Measurements from ENCODE around the gene RAB11FIP5.
"Not testable (repeated sequence)": the region's sequence is repeated elsewhere in the genome, so short reads cannot be mapped to it uniquely, and the experiment has no call there.

The RAB11FIP5 gene

DNA sequence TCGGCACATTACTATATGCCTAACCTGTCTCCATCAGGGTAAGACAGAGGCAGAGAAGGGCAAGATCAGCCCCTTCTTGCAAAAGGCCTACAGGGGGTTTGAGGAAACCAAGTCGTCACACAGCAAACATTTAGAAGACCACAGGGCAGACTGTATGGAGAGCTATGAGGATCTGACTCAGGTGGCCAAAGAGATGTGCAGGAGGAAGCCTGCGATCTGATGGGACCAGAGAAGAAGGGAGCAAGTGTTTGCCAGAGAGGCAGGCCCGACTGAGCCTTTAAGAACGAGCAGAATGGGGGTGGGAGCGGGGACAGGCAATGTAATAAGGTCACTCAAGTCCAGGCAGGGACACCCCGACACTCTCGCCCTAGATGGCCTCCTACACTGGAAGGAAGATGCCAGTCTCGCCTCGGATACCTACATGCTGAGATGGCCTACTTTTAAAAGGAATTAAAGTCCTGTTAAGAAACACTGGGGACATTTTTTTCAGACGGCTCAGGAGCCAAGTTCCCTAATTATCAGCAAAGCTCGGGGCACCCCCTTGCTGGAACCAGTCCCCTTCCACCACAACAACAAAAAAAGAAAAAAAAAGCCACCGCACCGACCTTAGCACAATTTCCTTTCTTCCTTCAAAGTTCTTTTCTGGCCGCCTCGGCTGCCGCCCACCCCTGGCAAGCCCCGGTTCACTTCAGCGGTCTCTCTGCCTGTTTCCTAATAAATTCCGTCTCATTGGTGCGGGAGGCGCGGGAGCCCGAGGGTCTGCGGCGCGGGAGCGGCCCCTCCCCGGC, 42.7 kb downstream of the RAB11FIP5 start:
- no peak for DNase-seq

DNA sequence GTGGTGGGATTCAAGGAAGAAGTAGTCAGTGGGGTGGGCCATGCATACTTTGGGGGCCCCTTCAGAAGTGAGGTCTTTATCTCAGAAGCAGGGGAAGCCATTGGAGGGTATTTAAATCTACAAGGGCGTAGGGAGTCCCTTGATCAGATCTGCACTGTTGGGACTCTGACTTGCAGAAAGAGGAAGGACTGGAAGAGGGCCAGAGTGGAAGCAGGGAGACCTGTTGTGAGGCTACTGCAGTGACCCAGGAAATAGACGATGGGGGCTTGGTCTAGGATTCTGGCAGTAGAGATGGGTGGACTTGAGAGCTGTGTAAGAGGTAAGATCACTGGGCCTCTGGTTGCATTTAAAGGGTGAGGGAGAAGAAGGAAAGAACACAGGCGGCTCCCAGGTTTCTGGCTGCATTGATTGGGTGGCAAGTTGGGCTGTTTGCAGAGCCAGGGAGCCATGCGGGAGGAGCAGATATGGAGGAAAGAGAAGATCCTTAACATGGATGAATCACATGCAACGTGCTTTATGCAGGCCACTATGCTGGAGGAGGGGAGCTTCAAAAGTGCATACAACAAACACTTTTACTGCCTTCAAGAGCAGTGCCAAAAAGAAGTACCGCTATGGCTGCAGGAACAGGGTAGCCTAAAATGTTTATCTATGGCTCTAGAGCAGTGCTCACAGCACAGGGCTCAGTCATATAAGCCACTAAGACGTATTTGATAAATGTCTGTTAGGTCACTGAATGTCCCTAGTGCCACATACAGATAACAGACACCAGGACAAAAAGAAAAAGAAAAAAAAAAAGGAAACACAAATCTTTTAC, 43.5 kb downstream of the RAB11FIP5 start:
- no peak for DNase-seq

DNA sequence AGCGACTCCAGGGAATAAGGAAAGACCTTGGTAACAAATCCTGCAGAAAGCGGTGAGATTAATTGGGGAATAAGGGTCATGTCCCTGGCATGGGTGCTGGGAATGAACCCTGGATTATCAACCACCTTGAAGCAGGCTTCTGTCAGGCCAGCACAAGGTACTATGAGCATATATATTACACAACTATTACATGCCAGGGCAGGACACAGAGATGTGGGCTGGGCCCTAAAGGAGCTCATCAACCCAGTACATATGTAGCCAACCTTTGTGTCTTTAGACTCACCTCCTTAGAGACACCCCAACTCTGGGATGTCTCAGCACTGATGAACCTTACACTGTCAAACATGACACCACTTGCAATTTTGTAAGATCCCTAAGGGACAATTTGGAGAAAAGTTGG, 44.6 kb downstream of the RAB11FIP5 start:
- no peak for DNase-seq

DNA sequence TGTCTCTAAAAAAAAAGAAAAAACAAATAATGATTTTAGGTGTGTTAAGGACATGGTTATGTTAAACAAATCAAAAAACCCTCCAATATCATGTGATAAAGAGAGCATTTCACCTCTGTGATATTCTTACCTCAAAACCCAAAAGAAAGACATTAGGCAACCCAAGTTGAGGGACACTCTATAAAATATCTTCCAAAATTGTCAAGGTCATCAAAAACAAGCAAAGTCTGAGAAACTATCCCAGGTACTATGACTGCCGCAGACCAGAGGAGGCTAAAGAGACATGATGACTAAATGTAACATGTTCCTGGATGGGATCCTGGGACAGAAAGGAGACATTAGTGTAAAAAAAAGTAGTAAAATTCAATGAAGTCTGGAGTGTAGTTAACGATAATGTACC, 45.7 kb downstream of the RAB11FIP5 start:
- no peak for DNase-seq

DNA sequence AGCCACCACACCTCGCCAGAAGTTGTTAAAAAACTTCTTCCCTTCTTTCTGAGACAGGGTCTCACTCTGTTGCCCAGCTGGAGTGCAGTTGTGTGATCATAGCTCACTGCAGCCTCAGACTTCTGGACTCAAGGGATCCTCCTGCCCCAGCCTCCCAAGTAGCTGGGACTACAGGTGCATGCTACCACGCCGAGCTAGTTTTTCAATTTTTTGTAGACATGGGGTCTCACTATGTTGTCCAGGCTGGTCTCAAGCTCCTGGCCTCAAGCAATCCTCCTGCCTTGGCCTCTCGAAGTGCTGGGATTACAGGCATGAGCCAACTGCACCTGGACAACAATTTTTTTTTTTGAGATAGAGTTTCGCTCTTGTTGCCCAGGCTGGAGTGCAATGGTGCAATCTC, 47.7 kb downstream of the RAB11FIP5 start:
- DNase-seq: not testable (repeated sequence)

DNA sequence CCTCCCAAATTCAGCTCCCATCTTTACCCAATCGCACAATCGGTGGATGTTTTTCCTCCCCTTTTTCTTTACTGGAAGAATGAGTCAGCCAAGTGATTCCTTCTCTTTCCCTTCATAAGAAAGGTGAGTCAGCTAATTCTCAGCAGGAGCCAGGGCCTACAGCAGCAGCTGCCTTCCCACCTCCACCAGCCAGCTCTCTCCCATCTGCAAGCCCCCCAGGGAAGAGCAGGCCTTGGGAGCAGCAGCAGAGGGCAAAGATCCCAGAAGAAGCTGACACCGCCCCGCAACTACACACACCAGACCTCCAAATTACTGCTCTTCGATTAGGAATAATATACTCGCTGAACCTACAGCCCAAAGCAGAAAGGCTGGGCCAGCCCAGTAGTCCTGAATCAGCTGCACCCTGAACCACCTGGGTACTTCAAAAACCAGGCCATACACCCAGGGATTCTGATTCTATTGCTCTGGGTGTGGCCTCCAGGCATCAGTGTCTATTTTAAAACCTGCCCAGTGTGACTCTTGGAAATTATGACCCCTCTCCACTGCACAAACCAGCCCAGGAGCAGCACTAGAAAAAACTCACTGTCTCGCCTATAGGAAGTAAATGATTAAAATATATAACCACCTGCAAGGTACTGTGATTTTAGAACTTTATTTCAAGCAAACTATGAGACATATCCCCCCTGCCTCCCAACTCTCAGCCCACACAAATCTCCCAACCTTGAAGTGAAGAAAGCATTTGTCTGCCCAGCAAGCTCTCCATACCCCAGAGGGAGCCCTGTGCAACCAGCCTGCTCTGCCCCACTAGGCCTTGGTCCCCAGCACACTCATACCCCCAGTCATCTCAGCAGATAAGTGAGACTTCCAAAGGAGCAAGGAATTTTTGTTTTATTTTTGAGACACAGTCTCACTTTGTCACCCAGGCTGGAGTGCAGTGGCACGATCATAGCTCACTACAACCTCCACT, 48.6 kb downstream of the RAB11FIP5 start:
- DNase-seq: no peak

DNA sequence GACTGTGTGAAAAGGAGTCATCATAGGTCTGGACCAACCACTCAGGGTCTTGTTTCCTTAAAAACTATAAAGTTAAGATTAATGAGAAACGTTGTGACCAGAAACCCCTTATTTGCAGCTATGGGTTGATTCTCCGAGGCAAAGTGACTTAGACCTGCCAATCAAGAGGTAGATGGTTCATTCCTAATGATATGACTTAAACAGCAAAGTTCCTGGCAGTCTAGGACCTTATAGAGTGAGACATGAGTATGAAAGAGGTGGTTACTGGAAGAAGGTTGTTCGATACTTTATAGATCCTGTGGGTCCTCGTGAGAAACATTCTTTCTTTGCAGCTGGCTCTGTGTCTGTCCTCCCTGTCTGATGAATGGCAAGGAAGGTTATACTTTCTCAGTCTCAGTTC, 49.3 kb downstream of the RAB11FIP5 start:
- no peak for DNase-seq

DNA sequence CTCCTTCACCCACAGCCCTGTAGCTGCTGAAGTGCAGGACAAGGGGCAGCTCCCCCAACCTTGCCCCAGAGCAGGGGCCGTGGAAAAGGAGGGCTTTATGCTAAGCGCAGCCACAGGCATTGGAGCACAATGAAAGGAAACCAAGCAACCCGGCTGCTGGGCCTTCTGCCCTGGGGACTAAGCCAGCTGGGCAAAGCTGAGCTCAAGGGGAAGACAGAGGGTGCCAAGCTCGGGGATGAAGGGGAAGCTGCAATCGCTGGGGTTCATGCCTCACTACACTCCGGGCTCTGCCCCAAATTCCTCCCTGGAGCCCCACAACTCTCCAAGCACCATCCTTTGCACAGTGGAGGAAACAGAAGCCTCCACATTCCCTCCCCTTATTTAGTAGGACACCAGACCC, 53.6 kb downstream of the RAB11FIP5 start:
- no peak for DNase-seq

DNA sequence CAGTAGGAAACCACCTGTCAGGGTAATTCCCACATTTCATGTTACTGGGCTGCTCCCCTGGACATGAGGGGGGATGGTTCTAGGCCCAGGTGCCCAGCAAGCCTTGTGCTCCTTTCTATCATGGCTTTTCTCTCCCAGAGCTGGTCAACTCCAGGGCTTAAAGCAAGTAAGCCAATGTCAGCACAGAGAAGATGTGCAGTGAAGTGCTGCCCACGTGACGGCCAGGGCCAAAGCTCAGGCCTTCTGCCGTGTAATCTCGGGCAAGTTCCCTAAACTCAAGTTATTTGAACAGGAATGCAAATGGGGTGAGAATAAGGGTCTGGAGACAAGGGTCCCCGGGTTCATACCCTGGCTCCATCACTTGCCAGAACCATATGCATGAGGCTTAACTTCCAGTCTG, 57.8 kb downstream of the RAB11FIP5 start:
- DNase-seq: no peak

DNA sequence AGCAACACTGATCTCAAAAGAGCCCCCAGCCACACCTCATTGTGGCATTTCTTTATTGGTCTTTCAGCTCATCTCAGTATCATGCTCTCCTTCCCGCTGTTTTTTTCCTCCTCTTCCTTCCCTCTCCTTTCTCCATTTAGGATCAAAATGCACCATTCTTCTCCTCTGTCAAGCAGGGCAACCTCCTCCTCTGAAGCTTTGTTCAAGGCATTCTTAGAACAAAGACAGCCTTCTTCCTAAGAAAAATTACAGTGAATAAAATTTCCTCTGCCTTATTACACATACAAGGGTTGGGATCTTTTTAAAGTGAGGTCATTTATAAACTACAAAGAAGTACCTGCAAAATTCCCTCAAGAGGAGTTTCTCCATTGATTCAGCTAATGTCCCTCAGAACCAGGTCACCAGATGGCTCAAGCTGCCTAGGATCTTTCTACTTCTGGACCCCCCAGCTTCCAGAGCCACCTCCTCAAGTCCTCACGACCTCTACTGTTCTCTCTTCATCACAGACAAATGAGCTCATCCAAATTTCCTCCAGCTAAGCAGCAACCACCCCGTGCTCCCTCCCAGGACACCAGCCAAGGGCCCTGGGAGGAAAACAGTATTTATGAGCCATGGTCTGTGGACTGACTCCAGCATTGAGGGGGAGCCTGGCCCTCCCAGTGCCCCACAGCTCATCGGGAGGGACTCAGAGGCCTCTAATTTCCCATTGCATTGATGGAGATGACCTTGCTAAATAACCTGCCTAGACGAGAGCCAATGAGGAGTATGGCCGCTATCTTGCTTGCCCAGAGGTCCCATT, 59.2 kb downstream of the RAB11FIP5 start:
- DNase-seq: no peak

DNA sequence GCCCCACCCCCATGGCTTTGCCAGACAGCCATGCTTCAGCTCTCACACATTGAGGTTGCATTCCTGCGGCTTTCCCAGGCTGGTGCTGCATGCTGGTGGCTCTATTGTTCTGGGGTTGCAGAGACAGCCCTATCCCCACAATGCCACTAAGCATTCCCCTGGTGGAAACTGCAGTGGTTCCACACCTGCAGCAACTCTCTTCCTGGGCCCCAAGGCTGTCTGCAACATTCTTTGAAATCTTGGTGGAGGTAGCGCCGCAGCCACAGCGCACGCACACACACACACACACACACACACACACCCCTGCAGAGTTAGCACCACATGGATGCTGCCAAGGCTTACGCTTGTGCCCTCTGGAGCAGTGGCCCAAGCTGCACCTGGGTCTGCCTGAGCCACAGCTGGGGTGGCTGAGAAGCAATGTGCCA, 62.6 kb downstream of the RAB11FIP5 start:
- no peak for DNase-seq

DNA sequence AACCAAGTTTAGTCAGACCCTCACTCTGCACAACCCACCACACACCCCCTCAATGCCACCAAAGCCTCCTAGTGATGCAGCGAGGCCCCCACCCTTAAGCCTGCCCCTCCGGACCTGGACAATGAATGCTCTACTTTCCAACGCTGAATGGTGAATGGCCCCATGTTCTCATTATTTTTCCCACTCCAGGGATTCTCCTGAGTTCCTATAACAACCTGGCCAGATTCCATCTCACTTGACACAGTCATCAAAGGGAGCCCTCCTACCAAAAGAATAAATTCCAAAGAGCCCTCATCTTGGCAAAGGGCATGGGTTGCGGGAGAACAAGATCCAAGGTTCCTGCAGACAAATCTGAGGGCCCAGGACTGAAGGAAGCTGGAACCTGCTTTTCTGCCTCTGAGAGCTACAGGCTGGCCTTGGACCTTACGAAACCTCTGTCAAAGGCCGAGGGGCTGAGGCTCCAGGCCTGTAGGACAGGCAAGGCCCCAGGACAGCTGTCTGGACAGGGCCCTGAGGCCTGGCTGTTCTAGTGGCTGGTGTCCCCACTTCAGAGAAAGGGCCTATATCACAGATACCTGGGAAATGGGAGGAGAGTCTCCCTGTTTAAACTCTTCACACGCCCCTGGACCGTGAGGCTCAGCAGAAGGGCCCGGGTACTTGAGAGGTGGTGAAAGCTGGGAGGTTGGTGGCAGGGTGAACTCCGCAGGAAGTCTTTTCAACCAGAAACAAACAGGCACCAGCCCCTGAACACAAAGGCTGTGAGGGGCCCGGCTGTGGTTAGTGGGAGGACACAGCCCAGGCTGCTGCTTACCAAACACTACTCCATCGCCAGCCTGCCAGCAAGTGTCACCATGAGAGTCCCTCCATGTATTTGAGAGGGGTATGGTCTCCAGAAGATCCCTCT, 68.6 kb downstream of the RAB11FIP5 start:
- no peak for DNase-seq

DNA sequence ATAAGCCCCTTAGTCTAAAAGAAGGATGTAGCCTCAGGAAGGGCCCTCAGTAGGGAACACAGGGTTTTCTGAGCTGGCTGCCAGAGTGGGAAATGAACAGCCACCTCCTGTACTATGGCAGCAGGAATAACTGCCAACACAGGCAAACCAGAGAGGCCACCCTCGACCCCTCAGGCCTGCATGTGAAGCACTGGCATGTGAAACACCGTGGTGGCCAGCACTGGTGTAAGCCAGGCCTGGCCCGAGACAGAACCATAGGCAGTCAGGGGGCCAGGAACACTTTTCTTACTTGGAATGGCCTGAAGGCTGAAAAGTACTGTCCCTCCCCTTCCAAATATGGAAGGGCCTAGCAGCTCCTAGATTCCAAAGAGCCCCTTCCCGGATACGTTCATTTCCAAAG, 69.5 kb downstream of the RAB11FIP5 start:
- no peak for DNase-seq

DNA sequence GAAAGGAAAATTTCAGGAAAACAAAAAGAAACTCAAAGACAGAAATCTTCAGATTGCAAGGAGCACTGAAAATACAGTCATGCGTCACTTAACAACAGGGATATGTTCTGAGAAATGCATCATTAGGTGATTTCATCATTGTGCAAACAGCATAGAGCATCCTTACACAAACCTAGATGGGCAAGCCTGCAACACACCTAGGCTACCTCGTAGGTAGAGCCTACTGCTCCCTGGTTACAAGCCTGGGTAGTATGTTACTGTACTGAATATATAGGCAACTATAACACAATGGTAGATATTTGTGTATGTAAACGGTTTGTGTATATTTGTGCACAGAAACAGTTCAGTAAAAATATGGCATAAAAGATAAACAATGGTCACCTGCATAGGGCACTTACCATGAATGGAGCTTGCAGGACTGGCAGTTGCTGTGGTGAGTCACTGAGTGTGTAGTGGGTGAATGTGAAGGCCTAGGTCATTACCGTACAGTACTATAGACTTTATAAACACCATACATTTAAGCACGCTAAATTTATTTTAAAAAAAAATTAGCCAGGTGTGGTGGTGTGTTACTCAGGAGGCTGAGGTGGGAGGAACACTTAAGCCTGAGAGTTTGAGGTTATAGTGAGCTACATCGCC, 74.7 kb downstream of the RAB11FIP5 start:
- DNase-seq: no peak

DNA sequence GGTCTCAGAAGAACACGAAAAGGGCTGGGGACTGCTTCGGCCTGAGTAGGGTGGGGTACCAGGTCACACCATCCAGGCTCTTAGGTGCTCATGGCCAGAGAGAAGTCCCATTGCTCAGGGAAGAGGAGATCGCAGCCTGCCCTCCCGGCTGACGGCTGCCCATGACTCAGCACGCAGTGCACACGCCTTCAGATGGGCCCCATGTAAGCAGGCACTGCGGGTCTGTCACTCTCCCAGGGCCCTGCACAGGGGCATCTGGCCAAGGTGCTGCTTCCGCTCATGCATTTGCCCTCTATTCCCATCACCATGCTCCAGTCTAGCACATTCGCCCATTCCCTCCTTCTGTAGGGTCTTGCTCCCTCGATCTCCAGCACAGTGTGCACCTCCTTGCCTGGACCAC, 76.0 kb downstream of the RAB11FIP5 start:
- no peak for DNase-seq

DNA sequence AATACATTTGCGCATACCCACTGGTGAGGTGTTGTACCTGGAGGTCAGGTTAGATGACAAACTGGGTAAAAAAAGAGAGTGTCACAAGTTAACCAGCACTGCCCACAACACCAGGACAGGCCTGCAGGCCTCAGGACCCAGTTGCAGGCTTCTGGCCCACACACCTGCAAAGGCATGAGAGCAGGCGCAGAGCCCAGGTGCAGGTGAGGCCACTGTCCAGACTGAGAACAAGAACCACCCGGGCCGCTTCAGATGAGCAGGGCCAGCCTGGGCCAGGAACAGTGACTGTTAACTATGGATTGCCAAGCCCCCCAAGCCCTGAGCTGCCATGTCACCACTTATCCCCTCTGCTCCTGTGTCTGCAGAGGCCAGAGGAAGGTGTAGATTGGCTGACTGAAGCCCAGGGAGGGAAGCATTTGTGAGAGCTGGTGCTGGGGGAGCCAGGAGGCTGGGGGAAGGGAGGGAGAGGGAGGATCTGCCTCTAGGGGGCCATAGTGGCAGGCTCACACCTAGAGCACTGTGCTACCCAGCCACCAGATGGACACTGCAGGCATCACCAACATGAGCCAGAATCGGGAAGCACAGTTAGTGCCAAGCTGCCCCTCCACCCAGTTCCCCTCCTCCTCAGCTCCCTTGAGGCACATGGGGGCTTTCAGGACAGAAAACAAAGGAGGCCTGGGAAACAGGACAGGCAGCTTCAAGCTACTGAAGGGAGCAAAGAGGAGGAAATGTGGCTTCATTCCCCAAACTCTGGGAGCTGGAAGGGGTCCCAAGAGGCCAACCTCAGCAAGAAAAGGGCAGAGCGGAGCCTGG, 76.6 kb downstream of the RAB11FIP5 start:
- no peak for DNase-seq

DNA sequence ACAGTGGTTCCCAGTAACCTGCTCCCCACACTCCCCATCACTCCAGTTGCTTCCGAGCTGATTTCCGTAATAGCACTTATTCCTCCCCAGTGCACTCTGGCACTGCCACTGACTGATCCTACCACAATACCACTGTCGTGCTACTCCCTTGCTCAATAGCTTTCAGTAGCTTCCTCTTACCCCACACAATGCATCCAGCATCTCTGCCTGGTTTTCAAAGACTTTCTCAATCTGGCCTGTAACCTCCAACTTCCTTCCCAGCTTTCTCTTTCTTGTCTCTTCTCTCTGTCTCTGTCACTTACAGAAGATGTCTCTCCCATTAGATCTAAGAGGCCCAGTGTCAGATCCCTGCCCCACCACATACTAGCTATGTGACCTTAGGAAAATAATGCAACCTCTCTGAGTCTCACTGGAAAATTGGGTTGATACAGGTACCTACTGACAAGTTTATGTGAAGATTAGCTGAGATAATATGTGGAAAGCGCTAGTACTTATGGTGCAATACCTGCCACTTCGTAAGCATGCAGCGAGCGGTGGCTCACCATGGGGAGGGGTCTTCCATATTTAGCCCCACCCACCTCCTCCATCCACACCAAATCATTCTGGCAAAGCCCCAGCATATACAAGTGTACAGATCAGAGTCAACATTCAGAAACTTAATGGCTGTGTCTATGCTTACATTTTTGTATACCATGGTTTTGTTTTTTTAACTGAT, 77.9 kb downstream of the RAB11FIP5 start:
- no peak for DNase-seq

DNA sequence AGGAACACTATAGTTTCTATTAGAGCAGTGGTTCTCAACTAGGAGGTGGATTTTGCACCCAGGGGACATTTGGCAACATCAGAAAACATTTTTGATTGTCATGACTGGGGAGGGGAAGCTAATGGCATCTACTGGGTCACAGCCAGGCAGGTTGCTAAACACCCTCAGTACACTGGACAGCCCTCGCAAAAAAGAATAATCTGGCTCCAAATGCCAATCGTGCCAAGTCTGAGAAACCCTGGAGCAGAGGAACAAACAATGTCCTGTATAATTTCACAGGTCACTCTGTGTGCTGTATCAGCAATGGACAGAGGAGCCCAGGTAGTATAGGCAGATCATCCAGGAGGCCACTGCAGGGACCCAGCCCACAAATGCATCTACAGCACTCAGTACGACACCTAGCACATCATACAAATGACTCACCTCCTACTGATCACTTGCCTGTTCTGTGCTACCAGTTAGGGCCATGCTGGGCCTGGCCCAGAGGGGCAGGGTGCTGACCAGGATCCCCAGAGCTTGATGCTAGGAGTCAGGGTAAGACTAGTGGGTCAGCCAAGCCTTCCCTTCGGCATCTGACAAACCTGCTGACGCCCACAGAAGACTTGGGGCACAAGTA, 78.9 kb downstream of the RAB11FIP5 start:
- no peak for DNase-seq
